ENCODE measurements around the gene TEAD2. TPM values are rescaled to one million over a fixed set of nuclear protein-coding genes. Genes with fewer than 3 reads are reported as not detected.

The TEAD2 gene
- total and polyA plus RNA-seq, 10 of the 15 experiments (the other 5 are each of a cell fraction or from before 2014, with no cell fraction given): 0.04 to 0.26 (median 0.11) TPM; not detected in 3

- no peak for TF ChIP-seq HSF1 (IDR thresholded peaks at IDR 0.05; ENCODE audit: low read depth, low read length)
- 0 out of 2 replicates have a peak, but pooled peaks have one; percentile 3 for TF ChIP-seq JUND (IDR thresholded peaks at IDR 0.05; ENCODE audit: low read depth, low read length)
- TF ChIP-seq ASH2L (IDR thresholded peaks at IDR 0.05; ENCODE audit: borderline replicate concordance, low read depth): no peak
- peak; percentile 76 for TF ChIP-seq MEF2A (IDR thresholded peaks at IDR 0.05; ENCODE audit: insufficient read depth, low read depth, low read length)
- no peak for TF ChIP-seq MYB (IDR thresholded peaks at IDR 0.05; ENCODE audit: borderline replicate concordance, low read depth, low read length)
- peak; percentile 23; the same call in 1 of the 2 replicates for TF ChIP-seq ELK1 (IDR thresholded peaks at IDR 0.05; ENCODE audit: low read depth, low read length)
- peak; percentile 80; the same call in 1 of the 2 replicates for TF ChIP-seq BMI1 (IDR thresholded peaks at IDR 0.05; ENCODE audit: borderline replicate concordance)
- no peak for TF ChIP-seq NFYA (IDR thresholded peaks at IDR 0.05; ENCODE audit: borderline replicate concordance, low read depth, low read length)
- no peak for TF ChIP-seq SIX5 (IDR thresholded peaks at IDR 0.05; ENCODE audit: low read depth, low read length, severe bottlenecking)
- TF ChIP-seq E2F4 (IDR thresholded peaks at IDR 0.05; ENCODE audit: low read depth, low read length): no peak
- TF ChIP-seq CHD1 (IDR thresholded peaks at IDR 0.05; ENCODE audit: low read depth, low read length): no peak
- TF ChIP-seq CUX1 (IDR thresholded peaks at IDR 0.05; ENCODE audit: insufficient replicate concordance, low read depth, low read length): no peak
- TF ChIP-seq RCOR1 (conservative IDR thresholded peaks at IDR 0.05; ENCODE audit: low read depth, low read length): 0 out of 2 replicates have a peak, but pooled peaks have one; percentile 84
- no peak; the same call in 1 of the 2 replicates for TF ChIP-seq ZNF207 (IDR thresholded peaks at IDR 0.05; ENCODE audit: borderline replicate concordance)
- no peak for TF ChIP-seq SREBF2 (IDR thresholded peaks at IDR 0.05; ENCODE audit: low read length)
- no peak for TF ChIP-seq EGR1 (IDR thresholded peaks at IDR 0.05; ENCODE audit: borderline replicate concordance in 1 of 2, low read depth in 2 of 2, low read length in 2 of 2)
- TF ChIP-seq ATF2 (IDR thresholded peaks at IDR 0.05; ENCODE audit: low read length): no peak; the same call in 1 of the 2 replicates
- TF ChIP-seq NR2C2 (IDR thresholded peaks at IDR 0.05; ENCODE audit: borderline replicate concordance, control insufficient read depth, insufficient read length, low read depth): no peak
Measured at GRCh38 chr19:49340069-49340864, 21.9 kb downstream of the TEAD2 start (continued).
